Hippocampal formation (tissue), 2 donors: ENCODE results near the gene CRHR2.
"Not testable (repeated sequence)": the region's sequence is repeated elsewhere in the genome, so short reads cannot be mapped to it uniquely, and the experiment has no call there.

Source experiments
- DNase-seq, 2 donors: peaks; one replicate each; lab custom pipeline; 2025; lab: John Stamatoyannopoulos, UW

CRHR2 gene

DNA sequence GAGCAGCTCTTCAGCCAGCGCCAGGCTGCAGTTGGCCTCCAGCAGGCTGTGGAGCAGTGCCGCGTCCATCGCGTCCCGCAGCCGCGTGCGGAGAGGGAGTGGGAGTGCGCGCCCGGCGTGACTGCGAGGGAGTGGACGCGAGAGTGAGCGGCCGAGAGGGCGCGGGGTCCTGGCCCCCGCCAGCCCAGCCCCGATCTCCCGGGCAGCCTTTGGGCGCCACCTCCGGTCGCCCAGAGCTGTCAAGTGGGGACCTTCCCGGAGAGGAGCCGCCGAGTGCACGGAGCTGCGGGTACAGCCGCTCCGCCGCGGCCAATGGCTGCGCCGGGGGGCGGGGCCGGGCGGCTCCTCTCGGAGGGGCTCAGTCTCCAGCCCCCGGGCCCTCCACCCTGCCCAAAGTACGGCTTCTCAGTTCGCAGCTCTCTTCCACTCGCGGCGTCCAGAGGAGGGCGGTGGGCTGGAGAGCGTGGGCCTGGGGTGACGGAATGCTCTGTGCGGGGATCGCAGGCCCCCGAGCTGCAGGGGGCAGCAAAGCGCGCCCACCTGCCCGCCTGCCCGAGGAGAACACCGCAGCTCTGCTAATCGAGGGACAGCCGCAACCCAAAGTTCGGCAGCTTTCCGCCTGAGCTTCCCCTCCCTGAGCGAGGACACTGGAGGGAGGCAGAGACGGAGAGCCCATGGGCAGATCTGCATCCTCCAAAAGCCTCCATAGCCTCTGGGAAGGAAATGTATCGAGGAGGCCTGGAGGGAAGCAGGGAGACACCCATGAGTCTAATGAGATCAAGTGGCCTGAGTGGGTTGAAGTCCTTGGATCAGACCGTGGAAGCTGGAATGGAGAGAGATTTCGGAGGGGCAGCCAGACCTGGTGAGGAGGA lies at the start of gene CRHR2:
CRHR2 (minus strand) TSS at position 245 of the 872 bp plus-strand sequence; CDS start at position 69, 176 bp downstream.
- DNase-seq = no peak

DNA sequence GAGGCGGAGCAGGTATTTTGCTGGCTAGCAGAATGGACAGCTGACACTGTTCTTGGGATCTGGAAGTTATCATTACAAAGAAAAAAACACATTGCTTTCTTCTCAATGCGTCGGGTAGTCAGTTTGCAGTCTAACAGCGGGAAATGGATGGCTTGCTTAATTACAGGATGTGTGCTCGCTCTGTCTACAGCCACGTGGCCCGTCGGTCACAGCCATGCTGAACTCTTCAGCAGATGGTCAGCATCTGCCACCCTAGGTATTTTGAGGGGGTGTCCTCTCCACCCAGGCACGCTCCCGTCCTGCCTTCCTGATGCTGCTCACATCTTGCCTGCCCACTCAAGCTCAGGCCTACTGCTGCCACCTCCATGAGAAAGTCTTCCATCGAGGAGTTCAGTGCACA lies 49.3 kb upstream of the CRHR2 start:
- DNase-seq = no peak

DNA sequence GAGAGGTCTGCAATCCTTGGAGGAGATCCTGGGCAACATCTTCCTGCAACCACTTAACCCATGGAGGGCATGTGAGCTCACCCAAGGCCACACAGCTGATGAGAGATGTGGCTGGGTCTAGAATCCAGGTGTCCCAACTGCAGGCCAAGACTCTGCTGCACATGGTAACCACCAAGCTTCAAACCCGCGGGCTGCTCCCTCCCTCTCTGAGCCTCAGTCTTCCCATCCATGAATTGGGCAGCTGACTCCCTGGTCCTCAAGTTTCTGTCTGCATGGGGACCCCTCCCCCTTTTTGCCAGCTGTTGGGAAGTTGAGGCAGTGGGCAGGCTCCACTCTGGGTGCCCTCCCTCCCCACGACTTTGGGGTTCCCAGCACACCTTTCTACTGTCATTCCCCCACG lies 48.7 kb upstream of the CRHR2 start:
- DNase-seq = no peak

DNA sequence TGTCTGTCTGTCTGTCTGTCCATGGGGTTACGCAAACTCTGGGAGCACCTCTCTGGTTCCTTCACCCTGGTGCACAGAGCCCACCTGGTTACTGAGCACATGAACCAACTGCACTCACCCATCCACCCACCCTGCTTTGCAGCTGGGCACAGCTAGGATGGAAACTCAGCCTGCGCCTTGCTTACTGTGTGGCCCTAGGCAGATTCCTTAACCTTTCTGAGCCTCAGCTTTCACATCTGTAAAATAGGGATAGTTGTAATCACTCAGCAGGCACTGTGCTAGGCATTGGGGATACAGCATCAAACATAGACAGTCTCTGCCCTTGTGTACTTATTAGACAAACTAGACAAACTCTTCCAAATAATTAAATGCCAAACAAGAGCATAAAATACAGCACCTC lies 47.8 kb upstream of the CRHR2 start:
- DNase-seq = no peak

- no peak for DNase-seq
Observed at GRCh38 chr7:30729642-30730041, 47.4 kb upstream of the CRHR2 start.

GRCh38 chr7:30728591-30729100 lies 46.4 kb upstream of the CRHR2 start:
- no peak for DNase-seq

DNA sequence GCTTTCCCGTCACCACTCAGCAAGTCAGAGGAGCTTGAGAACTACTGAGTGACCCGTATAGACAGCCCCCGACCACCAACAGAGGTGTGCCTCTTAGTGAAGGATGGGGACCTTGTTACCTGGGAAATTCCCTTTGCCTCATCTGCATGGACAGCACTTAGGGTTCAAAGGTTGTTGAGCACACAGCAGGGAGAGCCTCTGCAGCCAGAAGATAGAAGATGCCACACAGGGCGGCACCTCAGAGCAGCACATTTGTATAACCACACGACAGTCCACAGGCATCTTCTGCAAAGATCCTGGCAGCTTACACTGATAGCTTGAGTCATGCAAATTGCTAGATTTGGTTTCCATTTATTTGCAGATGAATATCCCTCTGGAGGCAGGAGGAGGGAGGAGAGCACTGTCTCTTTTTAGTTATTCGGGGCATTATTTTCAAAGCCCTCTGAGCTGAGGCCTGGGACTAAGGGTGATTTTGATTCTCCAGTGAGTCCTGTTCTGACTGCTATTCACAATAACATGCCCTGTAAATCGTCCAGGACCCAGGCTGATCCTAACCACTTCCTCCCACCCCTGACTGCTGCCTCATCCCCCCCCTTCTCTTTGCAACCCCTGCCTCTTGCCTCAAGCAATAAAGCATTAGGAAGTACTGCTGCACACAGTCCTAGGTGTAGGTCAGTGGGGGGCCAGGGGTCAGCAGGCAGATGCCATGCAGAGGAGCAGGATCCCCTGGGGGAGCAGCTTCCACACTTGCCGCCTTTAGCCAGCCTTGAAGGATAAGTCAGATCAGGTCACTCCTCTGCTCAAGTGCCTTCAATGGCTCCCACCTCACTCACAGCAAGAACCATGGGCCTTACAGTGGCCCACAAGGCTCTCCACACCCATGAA lies 45.0 kb upstream of the CRHR2 start:
- DNase-seq = no peak

DNA sequence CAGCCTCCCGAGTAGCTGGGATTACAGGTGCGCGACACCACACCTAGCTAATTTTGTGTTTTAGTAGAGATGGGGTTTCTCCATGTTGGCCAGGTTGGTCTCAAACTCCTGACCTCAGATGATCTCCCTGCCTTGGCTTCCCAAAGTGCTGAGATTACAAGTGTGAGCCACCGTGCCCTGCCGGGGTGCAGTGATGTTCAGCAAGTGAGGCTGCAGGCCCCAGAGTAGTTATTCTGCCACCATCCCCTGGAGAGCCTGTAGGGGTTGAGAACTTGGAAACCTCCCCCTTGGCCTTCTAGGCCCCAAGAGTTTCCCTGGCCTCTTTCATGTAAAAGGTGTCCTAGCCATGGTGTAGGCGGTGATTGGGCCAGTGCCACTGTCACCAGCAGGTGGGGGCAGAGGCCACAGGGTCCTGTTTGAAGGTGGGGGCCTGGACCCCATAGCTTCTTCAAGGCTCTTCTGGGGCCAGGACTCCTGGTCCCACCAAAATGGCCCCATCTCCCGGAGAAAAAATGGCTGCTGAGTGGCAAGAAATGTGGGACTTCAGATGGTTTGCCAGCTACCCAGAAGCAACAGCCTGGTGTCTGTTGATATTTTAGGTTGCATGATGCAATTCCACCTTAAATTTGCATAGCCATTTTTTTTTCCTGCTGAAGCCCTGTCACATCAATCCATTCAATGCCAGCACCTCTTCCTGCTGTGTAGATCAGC lies 44.2 kb upstream of the CRHR2 start:
- DNase-seq = no peak

- no peak for DNase-seq
Observed at GRCh38 chr7:30723776-30724175, 41.5 kb upstream of the CRHR2 start.

- no peak for DNase-seq
Observed at GRCh38 chr7:30722671-30723070, 40.4 kb upstream of the CRHR2 start.

GRCh38 chr7:30722187-30722586 lies 39.9 kb upstream of the CRHR2 start:
- no peak for DNase-seq

DNA sequence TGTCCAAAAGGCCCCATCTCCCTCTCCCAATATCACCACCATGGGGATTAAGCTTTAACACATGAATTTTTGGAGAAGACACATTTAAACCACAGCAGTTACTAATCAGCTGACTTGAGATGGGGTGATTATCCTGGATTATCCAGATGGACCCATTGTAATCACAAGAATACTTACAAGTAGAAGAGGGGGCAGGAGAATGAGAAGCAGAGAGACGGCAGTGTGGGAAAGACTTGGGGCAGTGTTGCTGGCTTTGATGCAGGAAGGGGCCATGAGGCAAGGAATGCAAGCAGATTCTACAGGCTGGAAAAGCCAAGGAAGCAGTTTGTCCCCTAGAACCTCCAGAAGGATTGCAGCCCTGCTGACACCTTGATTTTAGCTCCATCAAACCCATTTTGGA lies 39.0 kb upstream of the CRHR2 start:
- DNase-seq = no peak

- DNase-seq = not testable (repeated sequence)
Observed at GRCh38 chr7:30719434-30719833, 37.2 kb upstream of the CRHR2 start.

DNA sequence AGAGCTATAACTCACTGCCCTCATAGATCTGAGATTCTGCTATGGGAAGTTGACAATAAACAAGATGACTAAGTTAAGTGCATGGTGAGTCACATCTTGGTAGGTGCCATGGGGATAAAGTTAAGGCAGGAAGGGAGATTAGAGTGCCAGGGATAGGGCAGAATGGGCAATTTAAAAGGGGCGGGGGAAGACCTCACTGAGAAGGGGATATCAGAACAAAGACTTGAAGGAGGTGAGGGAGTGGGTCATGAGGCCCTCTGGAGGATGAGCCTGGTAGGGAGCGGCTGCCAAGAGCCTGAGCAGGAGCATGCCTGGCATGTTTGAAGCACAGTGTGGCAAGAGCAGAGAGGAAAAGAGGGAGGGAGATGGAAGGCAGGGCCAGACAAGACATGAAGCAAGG lies 34.9 kb upstream of the CRHR2 start:
- no peak for DNase-seq

DNA sequence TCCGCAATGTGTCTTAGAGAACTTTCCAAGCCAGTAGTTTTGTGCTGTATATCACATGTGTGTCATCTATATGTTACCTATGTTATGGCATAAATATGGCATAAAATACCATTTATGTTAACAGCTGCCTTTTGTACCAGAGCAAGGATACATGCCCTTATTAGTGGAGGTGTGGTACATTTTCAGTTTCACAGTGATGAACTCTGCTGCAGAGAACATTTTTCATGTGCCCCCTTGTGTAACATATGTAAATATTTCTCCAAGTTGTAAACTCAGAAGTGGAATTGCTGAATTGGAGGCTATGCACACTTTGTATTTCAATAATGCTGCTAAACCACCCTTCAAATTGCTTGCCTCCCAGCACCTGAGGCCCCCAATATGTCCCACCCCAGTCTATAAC lies 31.9 kb upstream of the CRHR2 start:
- no peak for DNase-seq

DNA sequence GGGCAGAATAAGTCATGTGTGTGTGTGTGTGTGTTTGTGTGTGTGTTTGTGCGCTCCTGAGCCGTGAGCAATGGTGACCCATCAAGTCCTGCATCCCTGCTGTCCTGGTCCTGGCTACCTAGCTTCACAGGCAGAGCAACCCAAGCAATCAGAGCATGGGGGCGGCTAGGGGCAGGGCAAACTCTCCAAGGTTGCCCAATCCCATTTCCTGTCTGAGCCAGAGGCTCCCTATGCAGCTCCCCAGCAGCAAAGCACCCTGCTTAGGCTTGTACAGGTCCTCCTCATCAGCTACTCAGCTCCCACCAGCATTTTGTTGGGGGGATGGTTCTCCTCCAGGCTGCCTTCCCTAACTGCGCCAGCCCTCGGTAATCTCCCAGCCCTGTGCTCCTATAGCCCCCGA lies 31.1 kb upstream of the CRHR2 start:
- DNase-seq = no peak

DNA sequence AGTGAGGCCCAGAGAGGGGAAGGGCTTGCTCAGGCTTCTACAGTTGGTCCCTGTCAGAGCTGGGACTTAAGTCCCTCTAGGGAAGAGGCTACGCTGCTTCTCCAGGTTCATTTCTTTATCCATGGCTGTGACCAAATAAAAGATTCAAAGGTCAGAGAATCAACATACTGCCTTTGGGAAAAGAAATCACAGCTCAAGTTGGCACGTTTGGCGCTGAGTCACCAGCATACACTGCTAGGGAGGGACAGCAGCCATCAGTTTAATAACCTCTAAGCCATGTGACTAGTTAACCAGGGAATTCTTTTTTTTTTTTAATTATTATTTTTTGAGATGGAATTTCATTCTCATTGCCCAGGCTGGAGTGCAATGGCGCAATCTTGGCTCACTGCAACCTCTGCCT lies 28.4 kb upstream of the CRHR2 start:
- DNase-seq = no peak

DNA sequence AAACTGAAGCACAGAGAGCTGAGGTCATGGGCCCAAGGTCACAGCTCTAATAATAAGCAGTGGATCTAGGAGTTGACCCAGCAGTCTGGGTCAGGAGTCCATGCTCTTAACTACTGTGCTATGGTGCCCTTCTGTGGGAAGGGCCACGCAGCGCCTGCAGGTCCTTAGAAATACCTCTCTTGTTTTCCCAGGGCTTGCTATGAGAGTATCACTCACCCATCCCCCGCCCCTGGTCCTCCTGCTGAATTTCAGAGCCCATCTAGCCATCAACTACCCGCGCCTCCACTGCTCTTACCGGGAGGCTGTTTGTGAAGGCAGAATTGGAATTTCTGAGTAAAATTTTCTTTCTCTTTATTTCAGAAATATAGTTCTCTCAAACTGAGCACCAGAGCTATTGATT lies 27.3 kb upstream of the CRHR2 start:
- DNase-seq = no peak

DNA sequence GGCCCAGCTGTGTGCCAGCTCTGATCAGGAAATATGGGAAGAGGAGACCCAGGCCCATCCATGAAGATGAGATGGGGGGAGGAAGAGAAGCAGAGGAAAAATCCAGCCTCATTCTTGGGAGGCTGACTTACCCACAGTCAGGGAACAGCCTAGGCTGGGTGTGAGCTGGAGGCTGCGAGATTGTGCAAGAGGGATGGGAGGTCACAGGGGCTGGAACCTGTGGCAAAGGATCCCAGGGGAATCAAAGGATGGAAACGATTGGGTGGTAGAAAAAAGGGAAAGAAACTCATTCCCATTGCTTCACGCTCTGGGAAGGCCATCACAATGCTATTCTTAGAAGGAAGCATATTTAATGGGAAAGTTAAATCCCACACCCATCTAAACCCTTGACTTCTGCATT lies 26.7 kb upstream of the CRHR2 start:
- DNase-seq = no peak

GRCh38 chr7:30708412-30708811 lies 26.2 kb upstream of the CRHR2 start:
- no peak for DNase-seq

DNA sequence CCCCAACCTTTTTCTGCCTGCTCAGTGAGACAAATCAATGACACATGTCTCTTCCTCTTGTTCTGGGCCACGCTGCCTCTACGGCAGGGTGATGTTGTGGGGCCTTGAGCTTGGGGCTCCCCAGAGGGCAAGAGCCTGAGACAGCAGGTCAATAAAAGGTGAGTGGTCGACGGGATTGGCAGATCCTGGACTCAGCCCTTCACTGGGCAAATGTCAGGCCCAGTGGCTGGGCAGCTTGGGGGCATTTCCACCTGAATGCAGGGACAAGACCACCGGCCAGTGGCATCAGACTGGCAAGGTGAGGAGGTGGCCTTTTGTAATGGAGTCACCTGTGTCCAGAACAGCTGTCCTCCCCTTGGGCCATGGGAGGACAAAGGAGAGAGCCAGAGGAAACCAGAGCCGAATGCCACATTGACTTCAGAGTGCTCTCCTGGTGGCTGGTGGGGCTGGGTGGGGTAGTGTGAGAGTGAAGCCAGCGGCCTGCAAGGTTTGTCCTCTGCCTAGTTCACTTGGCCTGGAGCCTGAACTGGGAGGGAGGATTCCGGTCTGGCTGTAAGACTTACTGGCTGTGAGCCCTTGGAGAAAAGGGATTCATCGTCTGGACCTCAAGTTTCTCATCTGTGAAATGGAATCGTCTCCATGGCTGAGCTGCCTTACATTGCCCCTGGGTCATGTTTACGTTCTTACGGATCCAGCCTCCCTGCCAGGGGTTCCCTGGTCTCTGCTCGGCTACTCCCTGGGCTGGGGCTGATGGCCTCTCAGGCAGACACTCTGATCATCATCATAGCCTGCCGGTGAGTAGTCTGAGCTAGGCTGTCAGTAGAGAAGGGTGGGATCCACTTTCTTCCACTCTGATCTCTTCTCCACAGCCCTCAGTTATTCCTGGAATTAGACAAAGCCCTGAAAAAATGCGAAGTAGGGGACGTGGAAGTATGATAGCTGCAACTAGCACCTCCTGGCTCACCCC lies 25.4 kb upstream of the CRHR2 start:
- no peak for DNase-seq
